Spleen (tissue), 11 donors: ENCODE data around the gene PRKAA2. TPM values are rescaled to one million over a fixed set of nuclear protein-coding genes. Genes with fewer than 3 reads are reported as not detected.

Source experiments
- DNase-seq: peaks from one replicate; pipeline ENCODE4 v3.0.0-alpha.2; 2020
- H3K27ac ChIP-seq, 8 donors: fragments of 200-600 bp; sonication (generic) in 7 of 8; 1 replicate in 4 of 8; 2 replicates in 4 of 8; pipeline versions ENCODE4 v1.5.0 to v1.8.0; 2016 to 2021; ENCODE audit warnings: inconsistent platforms in 4 of 8, mild to moderate bottlenecking in 4 of 8, moderate library complexity in 1 of 8
- H3K27me3 ChIP-seq, 7 donors: fragments of 200-600 bp; sonication (generic) in 6 of 7; replicated peaks in 1 of 7; 1 replicate in 4 of 7; 2 replicates in 3 of 7; pipeline versions ENCODE4 v1.5.0 to v1.8.0; 2016 to 2021; ENCODE audit warnings: inconsistent platforms in 3 of 7, mild to moderate bottlenecking in 1 of 7
- H3K36me3 ChIP-seq, 6 donors: fragments of 200-600 bp; sonication (generic) in 5 of 6; 1 replicate in 4 of 6; 2 replicates in 2 of 6; pipeline versions ENCODE4 v1.5.0 to v1.8.0; 2016 to 2021; ENCODE audit warnings: inconsistent platforms in 2 of 6
- H3K4me1 ChIP-seq, 6 donors: fragments of 200-600 bp; sonication (generic) in 5 of 6; 1 replicate in 3 of 6; 2 replicates in 3 of 6; pipeline versions ENCODE4 v1.5.0 to v1.8.0; 2016 to 2021; ENCODE audit warnings: inconsistent platforms in 3 of 6
- H3K4me3 ChIP-seq, 8 donors: fragments of 200-600 bp; sonication (generic) in 7 of 8; 1 replicate in 4 of 8; 2 replicates in 4 of 8; pipeline versions ENCODE4 v1.5.0 to v1.8.0; 2016 to 2021; ENCODE audit warnings: inconsistent platforms in 4 of 8, mild to moderate bottlenecking in 4 of 8, moderate library complexity in 2 of 8
- H3K9me3 ChIP-seq, 8 donors: fragments of 200-600 bp; sonication (generic) in 7 of 8; 1 replicate in 4 of 8; 2 replicates in 4 of 8; pipeline versions ENCODE4 v1.5.0 to v1.8.0; 2016 to 2021; ENCODE audit warnings: inconsistent platforms in 4 of 8
- CTCF ChIP-seq, 11 experiments: fragments of 200-600 bp in 7 of 11; fragments of 450-650 bp in 4 of 11; sonication (generic) in 4 of 11; IDR thresholded peaks in 8 of 11; conservative IDR thresholded peaks in 3 of 11; 1 replicate in 7 of 11; 2 replicates in 4 of 11; pipeline versions ENCODE4 v1.4.0 to v1.8.0; 2016 to 2021; ENCODE audit warnings: antibody characterized with exemption in 11 of 11, inconsistent platforms in 4 of 11, mild to moderate bottlenecking in 1 of 11
- POLR2A ChIP-seq, 3 donors: fragments of 450-650 bp; IDR thresholded peaks; one replicate each; pipeline ENCODE4 v1.5.1; 2017; ENCODE audit warnings: antibody characterized with exemption in 3 of 3, mild to moderate bottlenecking in 1 of 3
- POLR2AphosphoS5 ChIP-seq, 3 donors: sonication (generic); formaldehyde crosslinking; IDR thresholded peaks; one replicate each; pipeline ENCODE4 v1.5.1; 2017; ENCODE audit warnings: antibody characterized with exemption in 3 of 3
- WGBS, 5 donors: extraction: QIAGEN DNeasy Blood & Tissue Kit in 3 of 5; methylation state at CpG; one replicate each; pipeline versions ENCODE4 v1.1.5 to v1.1.7; 2013 to 2018; 5-methylcytosine and 5-hydroxymethylcytosine counted together
- intact Hi-C: fragments of 100-400 bp; cut with DNase I; formaldehyde crosslinking; loops from one replicate; pipeline ENCODE4 v1.15.0; 2023; ENCODE audit warnings: low total_unique reads
- polyA plus RNA-seq, 3 donors: library from polyadenylated mRNA; stranded (reverse); fragments of 200-250 nt; gene quantifications; one replicate each; pipeline ENCODE4 v1.2.1, GENCODE V29; 2013
- total RNA-seq, 7 donors: library from RNA; depleted of rRNA in 3 of 7; stranded (reverse); fragments of >200 nt in 3 of 7; fragmentation: NEBNext Ultra II Directional in 4 of 7; extraction: Animal tissue kit (Norgen Biotek cat#: 25700) in 4 of 7; gene quantifications; one replicate each; pipeline versions ENCODE4 v1.1.0 to v1.2.1, GENCODE V29; 2016 to 2021
- donor health status: healthy with polysubstance abuse.
- donor health status: DM: no; HTN: no; CAD: no; lungs with moderate emphysema.
- donor health status: DM: no; HTN: no; CAD: no.
- donor health status: Bipolar disorder and iron deficiency.
- donor health status: healthy.
- donor health status: DM: no; HTN: no; CAD: no.
- donor health status: DM: yes; HTN: yes; CAD: no.

Gene PRKAA2
- total and polyA plus RNA-seq, 10 donors, result 0.24 to 6.0 (median 3.1) TPM

- 42 to 65% (median 44%) methylated on average over 2 of the region's 2 CpGs for WGBS, 5 donors
- H3K27ac ChIP-seq, result no peak overlapping the region
- intact Hi-C loops, result no loop called here
- no peaks in the 10 kb centered on the region for H3K36me3 ChIP-seq
- H3K27me3 ChIP-seq, result peaks cover 0 to 32% (median 2%) of the 10 kb centered on the region in 7 donors
- H3K4me1 ChIP-seq, result peaks cover 0 to 4% (median under 1%) of the 10 kb centered on the region in 6 donors
- DNase-seq, result no peak
- no peaks in the 10 kb centered on the region for H3K9me3 ChIP-seq
- H3K4me3 ChIP-seq, result no peak overlapping the region
- no peak for TF ChIP-seq POLR2A (IDR thresholded peaks at IDR 0.05)
Measured at GRCh38 chr1:56639211-56639610, 5.9 kb upstream of the PRKAA2 start.

GRCh38 chr1:56643661-56644060, 1.5 kb upstream of the PRKAA2 start:
- TF ChIP-seq POLR2AphosphoS5 (IDR thresholded peaks at IDR 0.05) (no peak), POLR2A (IDR thresholded peaks at IDR 0.05) (no peak), CTCF (IDR thresholded peaks at IDR 0.05 in 8 of 11, conservative IDR thresholded peaks at IDR 0.05 in 3 of 11) (no peak)
- Histone ChIP-seq H3K9me3 (no peaks in the 10 kb centered on the region), H3K27ac (peak overlapping the region in 4 of 8 donors; percentile 24 to 82 (median 74)), H3K36me3 (no peaks in the 10 kb centered on the region), H3K4me1 (peaks cover 0 to 21% (median 7%) of the 10 kb centered on the region in 6 donors), H3K4me3 (no peak overlapping the region), H3K27me3 (peaks cover 0 to 66% (median 24%) of the 10 kb centered on the region in 7 donors)
- DNase-seq, result no peak
- intact Hi-C loops, result no loop called here

- Histone ChIP-seq H3K36me3 (no peaks in the 10 kb centered on the region), H3K4me3 (peak overlapping the region; percentile 23 to 76 (median 45)), H3K4me1 (peaks cover 0 to 21% (median 7%) of the 10 kb centered on the region in 6 donors), H3K27ac (peak overlapping the region; percentile 35 to 82 (median 69)), H3K9me3 (no peaks in the 10 kb centered on the region), H3K27me3 (peaks cover 0 to 63% (median 24%) of the 10 kb centered on the region in 7 donors)
- intact Hi-C loops, result no loop called here
- TF ChIP-seq POLR2AphosphoS5 (IDR thresholded peaks at IDR 0.05) (no peak), POLR2A (IDR thresholded peaks at IDR 0.05) (no peak), CTCF (IDR thresholded peaks at IDR 0.05 in 8 of 11, conservative IDR thresholded peaks at IDR 0.05 in 3 of 11) (no peak)
- 12 to 16% (median 13%) methylated on average over 23 of the region's 23 CpGs for WGBS, 5 donors
- no peak for DNase-seq
Measured at GRCh38 chr1:56644064-56644918, 823 bp upstream of the PRKAA2 start.

GRCh38 chr1:56645677-56646305, 677 bp downstream of the PRKAA2 start:
- H3K4me3 ChIP-seq, result peak overlapping the region; percentile 27 to 76 (median 45)
- DNase-seq, result no peak
- peak overlapping the region in 7 of 8 donors; percentile 61 to 82 (median 71) for H3K27ac ChIP-seq
- TF ChIP-seq POLR2AphosphoS5 (IDR thresholded peaks at IDR 0.05) (no peak), POLR2A (IDR thresholded peaks at IDR 0.05) (no peak), CTCF (IDR thresholded peaks at IDR 0.05 in 8 of 11, conservative IDR thresholded peaks at IDR 0.05 in 3 of 11) (no peak)
- no peaks in the 10 kb centered on the region for H3K36me3 ChIP-seq
- intact Hi-C loops, result no loop called here
- WGBS, 5 donors, result 8 to 14% (median 13%) methylated on average over 7 to 18 of the region's 18 CpGs
- peaks cover 0 to 63% (median 24%) of the 10 kb centered on the region in 7 donors for H3K27me3 ChIP-seq
- no peaks in the 10 kb centered on the region for H3K9me3 ChIP-seq
- peaks cover 0 to 21% (median 7%) of the 10 kb centered on the region in 6 donors for H3K4me1 ChIP-seq
